ENCODE measurements around the gene SLC45A3. TPM values are rescaled to one million over a fixed set of nuclear protein-coding genes. Genes with fewer than 3 reads are reported as not detected.

Gene SLC45A3
- polyA plus RNA-seq, 1 donor from 2014 or later: 0.53 TPM

- TF ChIP-seq MXI1 (conservative IDR thresholded peaks at IDR 0.05; ENCODE audit: poor library complexity, severe bottlenecking) (no peak), RAD21 (conservative IDR thresholded peaks at IDR 0.05) (no peak)
Observed at GRCh38 chr1:205675247-205675646, 5.1 kb downstream of the SLC45A3 start (continued).

GRCh38 chr1:205672970-205673369, 7.3 kb downstream of the SLC45A3 start:
- Histone ChIP-seq H3K36me3 (ENCODE audit: insufficient read depth, low read length) (no peaks in the 10 kb centered on the region), H4K20me1 (ENCODE audit: insufficient read depth) (no peaks in the 10 kb centered on the region), H2AFZ (ENCODE audit: low read depth, low read length) (no peak overlapping the region), H3K27ac (ENCODE audit: low read length) (no peak overlapping the region), H3K9ac (ENCODE audit: low read length) (no peak overlapping the region), H3K79me2 (replicated peaks; ENCODE audit: insufficient read depth, low read length) (peaks cover 3% of the 10 kb centered on the region), H3K4me3 (ENCODE audit: low read length) (no peak overlapping the region), H3K4me2 (ENCODE audit: low read length) (no peak overlapping the region), H3K27me3 (ENCODE audit: insufficient read depth, low read depth, low read length) (no peaks in the 10 kb centered on the region), H3K9me3 (ENCODE audit: low read length) (no peaks in the 10 kb centered on the region), H3K9me2 (ENCODE audit: insufficient read depth, low read length) (no peaks in the 10 kb centered on the region), H3F3A (ENCODE audit: insufficient read depth, low read length, poor library complexity, severe bottlenecking) (peaks cover 5% of the 10 kb centered on the region)
- no peak for TF ChIP-seq TAF1 (IDR thresholded peaks at IDR 0.05; ENCODE audit: low read depth)
- TF ChIP-seq RAD21 (conservative IDR thresholded peaks at IDR 0.05): no peak

- Histone ChIP-seq H3K36me3 (ENCODE audit: insufficient read depth, low read length) (no peaks in the 10 kb centered on the region), H3K9me3 (ENCODE audit: low read length) (no peaks in the 10 kb centered on the region), H3K79me2 (replicated peaks; ENCODE audit: insufficient read depth, low read length) (peaks cover 3% of the 10 kb centered on the region), H3K27me3 (ENCODE audit: insufficient read depth, low read depth, low read length) (no peaks in the 10 kb centered on the region), H3K27ac (ENCODE audit: low read length) (no peak overlapping the region), H3F3A (ENCODE audit: insufficient read depth, low read length, poor library complexity, severe bottlenecking) (peaks cover 5% of the 10 kb centered on the region), H2AFZ (ENCODE audit: low read depth, low read length) (no peak overlapping the region), H3K4me3 (ENCODE audit: low read length) (no peak overlapping the region), H3K4me2 (ENCODE audit: low read length) (no peak overlapping the region), H3K9ac (ENCODE audit: low read length) (no peak overlapping the region), H3K9me2 (ENCODE audit: insufficient read depth, low read length) (no peaks in the 10 kb centered on the region), H4K20me1 (ENCODE audit: insufficient read depth) (no peaks in the 10 kb centered on the region)
- TF ChIP-seq SMC3 (conservative IDR thresholded peaks at IDR 0.05; ENCODE audit: poor library complexity) (no peak), MXI1 (conservative IDR thresholded peaks at IDR 0.05; ENCODE audit: poor library complexity, severe bottlenecking) (no peak), POLR2AphosphoS5 (IDR thresholded peaks at IDR 0.05) (no peak), TAF1 (IDR thresholded peaks at IDR 0.05; ENCODE audit: low read depth) (no peak), EZH2 (IDR thresholded peaks at IDR 0.05; ENCODE audit: borderline replicate concordance, insufficient read depth, low read length, poor library complexity, severe bottlenecking) (no peak), EP300 (conservative IDR thresholded peaks at IDR 0.05; ENCODE audit: poor library complexity, severe bottlenecking) (no peak), REST (IDR thresholded peaks at IDR 0.05; ENCODE audit: borderline replicate concordance) (no peak), CTCF (IDR thresholded peaks at IDR 0.05; ENCODE audit: poor library complexity, severe bottlenecking) (no peak), RAD21 (conservative IDR thresholded peaks at IDR 0.05) (no peak)
Observed at GRCh38 chr1:205672395-205672889, 7.9 kb downstream of the SLC45A3 start.
